HL-60 (cell line): ENCODE measurements around the gene EML2.

Source experiments
- GABPA ChIP-seq: IDR thresholded peaks from 2 replicates; pipeline ENCODE4 v1.6.1; 2012; ENCODE audit warnings: low read depth
- POLR2AphosphoS5 ChIP-seq: IDR thresholded peaks from 2 replicates; pipeline ENCODE4 v1.6.1; 2012; ENCODE audit warnings: low read depth
- TF ChIP-seq, protein P1 (sequence below): IDR thresholded peaks from one replicate; pipeline ENCODE4 v1.5.1; 2011; ENCODE audit warnings: low read length, control low read depth, inconsistent platforms; ENCODE audit not compliant: insufficient read depth
- TF ChIP-seq, protein P2 (sequence below): IDR thresholded peaks from 2 replicates; pipeline ENCODE4 v1.6.1; 2012; ENCODE audit warnings: low read depth; ENCODE audit not compliant: insufficient replicate concordance

DNA sequence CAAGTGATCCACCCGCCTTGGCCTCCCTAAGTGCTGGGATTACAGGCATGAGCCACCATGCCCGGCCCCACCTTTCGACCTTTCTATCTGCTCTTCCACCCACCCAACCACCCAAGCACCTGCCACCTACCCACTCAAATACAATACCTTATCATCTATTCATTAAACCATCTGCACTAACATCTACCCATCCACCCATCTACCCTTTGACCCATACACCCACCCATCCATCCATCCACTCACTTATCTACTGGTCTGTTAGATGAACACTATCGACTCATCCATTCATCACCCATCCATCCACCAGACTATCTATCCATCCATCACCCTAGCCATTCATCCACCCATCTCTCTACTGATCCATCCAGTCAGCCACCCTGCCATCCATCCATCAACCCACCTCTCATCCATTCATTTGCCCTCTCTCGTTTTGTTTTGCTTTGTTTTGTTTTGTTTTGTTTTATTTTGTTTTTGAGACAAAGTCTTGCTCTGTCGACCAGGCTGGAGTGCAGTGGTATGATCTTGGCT, 17.2 kb downstream of the EML2 start:
- TF ChIP-seq POLR2AphosphoS5, result no peak
- TF ChIP-seq, protein P1, sequence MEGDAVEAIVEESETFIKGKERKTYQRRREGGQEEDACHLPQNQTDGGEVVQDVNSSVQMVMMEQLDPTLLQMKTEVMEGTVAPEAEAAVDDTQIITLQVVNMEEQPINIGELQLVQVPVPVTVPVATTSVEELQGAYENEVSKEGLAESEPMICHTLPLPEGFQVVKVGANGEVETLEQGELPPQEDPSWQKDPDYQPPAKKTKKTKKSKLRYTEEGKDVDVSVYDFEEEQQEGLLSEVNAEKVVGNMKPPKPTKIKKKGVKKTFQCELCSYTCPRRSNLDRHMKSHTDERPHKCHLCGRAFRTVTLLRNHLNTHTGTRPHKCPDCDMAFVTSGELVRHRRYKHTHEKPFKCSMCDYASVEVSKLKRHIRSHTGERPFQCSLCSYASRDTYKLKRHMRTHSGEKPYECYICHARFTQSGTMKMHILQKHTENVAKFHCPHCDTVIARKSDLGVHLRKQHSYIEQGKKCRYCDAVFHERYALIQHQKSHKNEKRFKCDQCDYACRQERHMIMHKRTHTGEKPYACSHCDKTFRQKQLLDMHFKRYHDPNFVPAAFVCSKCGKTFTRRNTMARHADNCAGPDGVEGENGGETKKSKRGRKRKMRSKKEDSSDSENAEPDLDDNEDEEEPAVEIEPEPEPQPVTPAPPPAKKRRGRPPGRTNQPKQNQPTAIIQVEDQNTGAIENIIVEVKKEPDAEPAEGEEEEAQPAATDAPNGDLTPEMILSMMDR, result no peak
- TF ChIP-seq, protein P2, sequence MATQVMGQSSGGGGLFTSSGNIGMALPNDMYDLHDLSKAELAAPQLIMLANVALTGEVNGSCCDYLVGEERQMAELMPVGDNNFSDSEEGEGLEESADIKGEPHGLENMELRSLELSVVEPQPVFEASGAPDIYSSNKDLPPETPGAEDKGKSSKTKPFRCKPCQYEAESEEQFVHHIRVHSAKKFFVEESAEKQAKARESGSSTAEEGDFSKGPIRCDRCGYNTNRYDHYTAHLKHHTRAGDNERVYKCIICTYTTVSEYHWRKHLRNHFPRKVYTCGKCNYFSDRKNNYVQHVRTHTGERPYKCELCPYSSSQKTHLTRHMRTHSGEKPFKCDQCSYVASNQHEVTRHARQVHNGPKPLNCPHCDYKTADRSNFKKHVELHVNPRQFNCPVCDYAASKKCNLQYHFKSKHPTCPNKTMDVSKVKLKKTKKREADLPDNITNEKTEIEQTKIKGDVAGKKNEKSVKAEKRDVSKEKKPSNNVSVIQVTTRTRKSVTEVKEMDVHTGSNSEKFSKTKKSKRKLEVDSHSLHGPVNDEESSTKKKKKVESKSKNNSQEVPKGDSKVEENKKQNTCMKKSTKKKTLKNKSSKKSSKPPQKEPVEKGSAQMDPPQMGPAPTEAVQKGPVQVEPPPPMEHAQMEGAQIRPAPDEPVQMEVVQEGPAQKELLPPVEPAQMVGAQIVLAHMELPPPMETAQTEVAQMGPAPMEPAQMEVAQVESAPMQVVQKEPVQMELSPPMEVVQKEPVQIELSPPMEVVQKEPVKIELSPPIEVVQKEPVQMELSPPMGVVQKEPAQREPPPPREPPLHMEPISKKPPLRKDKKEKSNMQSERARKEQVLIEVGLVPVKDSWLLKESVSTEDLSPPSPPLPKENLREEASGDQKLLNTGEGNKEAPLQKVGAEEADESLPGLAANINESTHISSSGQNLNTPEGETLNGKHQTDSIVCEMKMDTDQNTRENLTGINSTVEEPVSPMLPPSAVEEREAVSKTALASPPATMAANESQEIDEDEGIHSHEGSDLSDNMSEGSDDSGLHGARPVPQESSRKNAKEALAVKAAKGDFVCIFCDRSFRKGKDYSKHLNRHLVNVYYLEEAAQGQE, result no peak
- no peak for TF ChIP-seq GABPA
